ENCODE measurements around the gene TRIM71.
"Not testable (repeated sequence)": the region's sequence is repeated elsewhere in the genome, so short reads cannot be mapped to it uniquely, and the experiment has no call there.

Gene TRIM71

DNA sequence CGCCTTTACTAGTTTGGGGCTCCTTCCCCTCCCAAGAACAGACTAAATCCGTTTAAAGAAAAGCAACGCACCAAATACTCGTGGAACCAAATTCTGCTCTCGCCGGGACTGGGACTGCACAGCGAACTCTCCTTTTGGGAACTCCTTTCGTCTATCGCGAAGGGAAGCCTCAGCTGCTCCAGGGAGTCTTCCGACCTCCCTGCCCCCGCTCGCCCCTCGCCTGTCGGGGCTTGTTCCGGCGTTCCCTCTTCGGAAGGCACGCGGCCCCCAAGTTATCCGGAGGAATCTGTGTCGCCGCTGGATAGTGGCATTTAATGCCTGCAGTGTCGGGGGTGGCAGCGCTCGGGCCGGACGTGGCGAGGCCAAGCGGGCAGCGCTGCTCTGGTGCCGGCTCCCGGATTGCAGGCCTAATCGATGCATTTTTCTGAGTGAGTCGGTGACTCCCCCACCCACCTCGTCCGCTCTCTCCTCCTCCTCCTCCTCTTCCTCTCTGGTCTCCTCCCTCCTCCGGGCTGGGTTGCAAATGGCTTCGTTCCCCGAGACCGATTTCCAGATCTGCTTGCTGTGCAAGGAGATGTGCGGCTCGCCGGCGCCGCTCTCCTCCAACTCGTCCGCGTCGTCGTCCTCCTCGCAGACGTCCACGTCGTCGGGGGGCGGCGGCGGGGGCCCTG lies at the start of gene TRIM71:
TRIM71 (plus strand) TSS at position 440 of the 671 bp plus-strand sequence; CDS start at position 524, 84 bp downstream.
- DNase-seq (ENCODE audit: low read depth in 3 of 3, low spot score in 1 of 3): no peak

DNA sequence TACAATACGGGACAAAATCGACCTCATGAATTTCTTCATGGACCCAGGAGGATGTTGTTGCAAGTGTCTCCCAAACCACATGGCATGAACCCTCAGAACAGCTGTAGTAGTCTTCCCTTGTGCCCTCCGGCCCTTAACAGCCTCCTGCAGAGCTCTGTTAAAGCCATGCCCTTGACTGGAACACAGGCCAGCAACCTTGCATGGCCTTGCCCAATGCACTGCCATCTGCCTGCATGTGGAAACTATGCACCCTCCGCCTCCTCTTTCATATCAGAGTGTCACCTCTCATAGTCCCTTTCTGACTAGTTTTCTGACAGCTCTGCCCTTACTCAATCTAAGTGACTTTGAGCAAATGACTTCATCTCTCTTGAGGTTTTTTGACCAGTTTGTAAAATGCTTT lies 39.4 kb upstream of the TRIM71 start:
- DNase-seq (ENCODE audit: low read depth in 3 of 3, low spot score in 1 of 3): no peak

DNA sequence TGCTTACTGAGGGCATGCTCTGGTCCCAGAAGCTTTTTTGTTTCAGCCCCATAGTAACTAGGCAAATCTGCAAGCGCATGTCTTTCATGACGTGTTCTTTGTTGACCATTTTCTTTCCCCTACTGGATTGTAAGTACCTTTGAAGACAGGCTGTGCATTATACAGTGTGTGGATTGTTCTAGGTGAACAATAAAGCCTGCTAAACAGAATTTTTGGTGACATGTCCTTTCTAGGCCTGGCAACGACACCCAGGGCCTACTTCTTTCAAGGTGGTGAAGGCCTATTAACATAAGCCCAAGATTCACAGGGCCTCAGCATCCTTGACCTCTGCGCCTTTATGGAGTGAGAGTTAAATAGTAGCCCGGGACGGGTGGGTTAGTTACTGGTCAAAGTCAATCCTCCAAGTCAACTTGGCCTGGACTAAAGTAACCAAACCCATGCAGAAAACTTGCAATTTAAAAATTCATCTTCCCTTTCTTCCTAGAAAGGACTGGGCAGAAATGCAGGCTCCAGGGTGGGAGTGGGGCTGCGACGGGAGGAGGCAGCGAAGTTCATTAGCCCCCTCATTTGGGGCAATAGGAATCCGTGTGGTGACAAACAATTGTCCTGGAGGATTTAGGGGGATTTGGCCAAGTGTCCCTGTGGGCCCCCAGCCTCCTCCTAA lies 37.6 kb upstream of the TRIM71 start:
- DNase-seq (ENCODE audit: low read depth in 3 of 3, low spot score in 1 of 3): no peak

DNA sequence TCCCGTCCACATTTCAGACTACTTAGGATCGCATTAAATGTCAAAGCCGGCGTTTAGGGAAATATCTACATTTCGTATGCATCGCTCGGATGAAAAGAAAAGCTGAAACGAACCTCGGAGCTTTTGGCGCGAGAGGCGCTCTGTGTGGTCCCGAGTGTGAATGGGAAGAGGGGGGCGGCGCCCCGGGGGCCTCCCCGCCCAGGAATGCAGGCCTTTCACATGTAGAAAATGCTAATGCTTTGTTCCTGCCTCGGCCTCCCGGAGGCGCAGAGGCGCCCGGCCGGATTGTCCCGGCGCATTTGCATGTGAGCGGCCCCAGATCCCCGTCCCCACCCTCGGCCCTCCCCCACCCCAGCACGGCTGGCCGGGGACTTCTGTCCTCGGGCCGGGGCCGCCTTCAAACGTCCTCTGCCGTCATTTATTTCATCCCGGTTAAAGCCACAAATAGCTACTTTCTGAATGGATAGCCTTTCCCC lies 37.0 kb upstream of the TRIM71 start:
- DNase-seq (ENCODE audit: low read depth in 3 of 3, low spot score in 1 of 3): no peak

DNA sequence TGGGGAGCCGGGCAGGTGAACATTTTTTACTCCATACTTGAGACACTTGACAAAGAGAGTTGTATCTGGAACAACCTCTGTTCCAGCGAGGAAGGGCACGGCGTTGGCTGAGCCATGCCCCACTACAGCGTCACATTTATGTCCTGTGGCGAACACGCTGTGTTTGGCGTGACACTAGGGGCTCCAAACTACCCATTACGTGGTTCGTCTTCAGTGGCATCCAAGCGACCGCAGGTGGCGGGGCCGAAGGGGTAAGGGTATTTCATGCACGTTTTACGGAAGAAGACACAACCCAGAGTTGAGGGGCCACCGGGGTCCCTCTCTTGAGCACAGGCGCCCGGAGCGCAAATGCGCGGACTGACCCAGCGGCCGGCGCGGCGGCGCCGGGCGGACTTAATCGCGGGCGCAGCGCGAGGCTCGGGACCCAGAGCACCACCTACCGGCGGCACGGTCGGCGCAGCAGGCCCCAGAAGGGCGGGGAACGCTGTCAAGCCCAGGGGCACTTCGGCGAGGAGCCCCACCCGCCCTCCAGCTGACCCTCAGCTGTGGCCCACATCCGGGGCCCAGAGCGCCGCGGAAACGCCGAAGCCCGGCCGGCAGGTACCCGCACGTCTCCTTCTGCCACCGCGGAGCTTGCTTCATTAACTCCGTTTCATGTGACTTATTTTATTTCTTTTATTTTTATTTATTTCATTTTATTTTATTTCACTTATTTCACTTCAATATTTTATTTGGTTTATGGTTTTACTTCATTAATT lies 36.4 kb upstream of the TRIM71 start:
- DNase-seq (ENCODE audit: low read depth in 3 of 3, low spot score in 1 of 3): peak in 2 of 3 donors; percentile 8 to 61

DNA sequence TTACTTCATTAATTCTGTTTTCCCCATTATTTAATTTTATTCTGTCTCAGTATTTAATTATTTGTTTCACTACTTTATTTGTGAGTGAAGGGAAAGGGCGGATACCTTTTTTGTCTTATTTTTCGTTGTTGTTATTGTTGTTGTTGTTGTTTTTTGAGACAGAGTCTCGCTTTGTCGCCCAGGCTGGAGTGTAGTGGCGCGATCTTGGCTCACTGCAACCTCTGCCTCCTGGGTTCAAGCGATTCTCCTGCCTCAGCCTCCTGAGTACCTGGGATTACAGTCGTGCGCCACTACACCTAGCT lies 35.9 kb upstream of the TRIM71 start:
- not testable (repeated sequence) for DNase-seq (ENCODE audit: low read depth in 3 of 3, low spot score in 1 of 3)

DNA sequence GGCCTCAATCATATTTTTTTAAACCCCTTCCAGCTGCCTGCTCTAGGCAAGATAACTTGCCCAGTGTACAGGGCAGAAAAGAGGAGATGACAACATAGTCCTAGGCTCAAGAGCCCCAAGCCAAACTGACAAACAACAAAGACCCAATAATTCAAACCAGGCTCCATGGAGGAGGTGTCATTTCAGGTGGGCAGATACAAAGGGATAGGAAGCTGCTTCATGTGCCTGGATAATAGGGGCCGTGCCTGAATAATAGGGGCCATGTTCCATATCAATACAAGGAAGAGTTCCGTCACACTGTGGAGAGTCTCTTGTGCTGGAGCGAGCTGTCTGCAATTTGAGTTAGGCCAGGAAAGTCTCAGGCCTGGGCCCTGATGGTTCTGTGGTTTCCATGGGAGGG lies 35.4 kb upstream of the TRIM71 start:
- no peak for DNase-seq (ENCODE audit: low read depth in 3 of 3, low spot score in 1 of 3)

DNA sequence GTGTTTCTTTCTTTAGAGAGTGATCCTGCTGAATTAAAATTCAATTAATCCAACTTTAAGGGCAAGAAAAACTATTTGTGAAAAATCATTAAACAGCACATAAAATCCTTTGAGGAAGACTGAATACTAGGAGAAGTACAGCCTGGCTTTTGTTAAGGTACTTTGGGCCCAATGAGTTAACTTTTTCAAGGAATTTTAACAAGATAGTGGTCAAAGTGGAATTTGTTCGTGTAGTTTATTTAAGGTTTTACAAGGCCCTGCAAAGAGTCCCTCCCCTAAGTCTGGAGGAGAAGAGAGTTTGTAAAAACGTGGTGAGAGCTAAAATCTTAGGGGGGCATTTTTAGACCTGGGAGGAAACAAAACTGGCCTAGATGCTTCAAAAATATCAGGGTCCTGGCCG lies 26.0 kb upstream of the TRIM71 start:
- DNase-seq (ENCODE audit: low read depth in 3 of 3, low spot score in 1 of 3): no peak

DNA sequence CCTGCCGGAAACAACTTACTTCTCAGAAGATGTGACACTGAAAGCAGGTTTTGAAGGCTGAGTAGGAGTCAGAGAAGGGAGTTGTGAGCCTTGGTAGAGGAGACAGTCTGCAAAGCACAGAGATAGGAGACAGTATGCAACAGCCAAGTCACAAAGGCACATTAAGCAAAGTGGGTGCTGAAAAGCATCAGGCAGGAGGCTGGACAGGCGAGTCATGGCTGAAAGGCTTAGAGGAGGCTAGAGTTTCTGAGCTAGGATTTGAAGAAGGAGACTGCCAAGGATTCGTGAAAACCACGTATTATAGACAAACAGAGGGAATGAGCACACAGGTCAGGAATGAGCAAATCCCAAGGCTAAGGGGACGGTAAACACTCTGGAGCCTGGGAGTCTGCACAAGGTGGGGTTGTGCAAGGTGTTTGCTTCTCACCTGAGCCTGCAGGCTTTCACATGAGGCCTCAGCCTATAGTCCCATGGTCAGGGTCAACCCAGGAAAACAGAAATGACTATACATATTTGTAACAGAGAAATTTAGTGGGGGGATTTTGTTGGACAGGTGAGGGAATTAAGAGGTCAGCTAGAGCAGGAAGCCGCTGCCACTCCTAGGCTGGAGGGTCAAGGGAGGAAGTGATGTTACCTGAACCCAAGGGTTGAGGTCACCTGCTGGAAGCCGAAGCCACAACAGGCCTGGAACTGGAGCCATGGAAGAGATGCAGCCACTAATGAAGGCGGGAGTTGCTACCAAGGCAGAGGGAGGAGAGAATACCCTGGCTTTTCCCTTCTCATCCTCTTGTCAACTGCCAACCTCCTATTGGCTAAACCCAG lies 23.1 kb upstream of the TRIM71 start:
- no peak for DNase-seq (ENCODE audit: low read depth in 3 of 3, low spot score in 1 of 3)

DNA sequence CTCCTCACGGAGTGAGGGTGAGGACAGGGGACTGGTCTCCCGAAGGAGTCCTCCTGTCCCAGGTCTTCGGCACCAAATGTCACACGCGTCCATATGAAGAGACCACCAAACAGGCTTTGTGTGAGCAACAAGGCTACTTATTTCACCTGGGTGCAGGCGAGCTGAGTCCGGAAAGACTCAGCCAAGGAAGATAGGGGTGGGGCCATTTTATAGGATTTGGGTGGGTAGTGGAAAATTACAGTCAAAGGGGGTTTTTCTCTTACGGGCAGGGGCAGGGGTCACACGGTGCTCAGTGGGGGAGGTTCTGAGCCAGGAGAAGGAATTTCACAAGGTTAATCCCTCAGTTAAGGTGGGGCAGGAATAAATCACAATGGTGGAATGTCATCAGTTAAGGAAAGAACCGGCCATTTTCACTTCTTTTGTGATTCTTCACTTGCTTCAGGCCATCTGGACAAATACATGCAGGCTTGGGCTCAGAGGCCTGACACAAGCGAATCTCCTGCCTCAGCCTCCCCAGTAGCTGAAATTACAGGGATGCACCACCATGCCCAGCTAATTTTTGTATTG lies 21.3 kb upstream of the TRIM71 start:
- DNase-seq (ENCODE audit: low read depth in 3 of 3, low spot score in 1 of 3): not testable (repeated sequence)

DNA sequence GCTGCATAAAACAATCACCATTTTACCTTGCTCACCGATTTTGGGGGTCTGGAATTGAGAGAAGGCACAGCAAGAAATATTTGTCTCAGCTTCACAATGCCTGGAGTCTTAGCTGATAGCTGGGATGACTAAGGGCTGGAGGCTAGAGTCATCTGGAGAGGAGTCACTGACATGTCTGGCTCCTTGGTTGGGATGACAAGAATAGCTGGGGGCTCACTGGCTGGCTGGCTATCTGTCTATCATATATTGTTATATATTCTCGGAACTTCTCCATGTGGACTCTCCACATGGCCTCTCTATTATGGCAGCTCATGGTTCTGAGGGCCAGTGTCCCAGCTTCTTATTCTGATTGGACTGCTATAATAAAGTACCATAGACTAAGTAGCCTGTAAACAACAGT lies 20.0 kb upstream of the TRIM71 start:
- no peak for DNase-seq (ENCODE audit: low read depth in 3 of 3, low spot score in 1 of 3)

DNA sequence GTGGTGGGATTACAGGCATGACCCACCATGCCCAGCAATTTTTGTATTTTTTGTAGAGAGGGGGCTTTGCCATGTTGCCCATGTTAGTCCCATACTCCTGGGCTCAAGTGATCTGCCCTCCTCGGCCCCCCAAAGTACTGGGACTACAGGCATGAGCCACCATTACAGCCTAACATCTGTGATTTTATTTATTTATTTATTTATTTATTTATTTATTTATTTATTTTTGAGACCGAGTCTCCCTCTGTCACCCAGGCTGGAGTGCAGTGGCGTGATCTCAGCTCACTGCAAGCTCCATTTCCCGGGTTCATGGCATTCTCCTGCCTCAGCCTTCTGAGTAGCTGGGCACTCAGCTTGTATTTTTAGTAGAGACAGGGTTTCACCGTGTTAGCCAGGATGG lies 16.4 kb upstream of the TRIM71 start:
- DNase-seq (ENCODE audit: low read depth in 3 of 3, low spot score in 1 of 3): not testable (repeated sequence)

DNA sequence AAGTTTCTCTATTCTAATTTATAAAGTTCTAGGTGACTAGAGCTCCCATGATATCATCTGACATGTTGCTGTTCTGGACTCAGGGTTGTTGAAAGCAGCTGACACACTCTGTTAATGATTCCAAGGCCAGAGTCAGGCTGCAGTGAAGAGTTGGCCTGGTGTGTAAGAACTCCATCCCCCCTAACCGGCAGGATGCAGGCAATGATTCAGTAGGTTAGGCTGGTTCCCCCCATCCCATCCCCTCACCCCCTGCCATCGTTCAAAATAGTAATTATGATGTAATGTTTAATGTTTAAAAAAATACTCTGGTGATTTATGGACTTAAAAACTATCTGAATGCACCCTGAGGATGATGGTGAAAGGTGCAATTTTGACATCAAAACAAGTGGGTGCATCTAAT lies 4.6 kb upstream of the TRIM71 start:
- no peak for DNase-seq (ENCODE audit: low read depth in 3 of 3, low spot score in 1 of 3)

DNA sequence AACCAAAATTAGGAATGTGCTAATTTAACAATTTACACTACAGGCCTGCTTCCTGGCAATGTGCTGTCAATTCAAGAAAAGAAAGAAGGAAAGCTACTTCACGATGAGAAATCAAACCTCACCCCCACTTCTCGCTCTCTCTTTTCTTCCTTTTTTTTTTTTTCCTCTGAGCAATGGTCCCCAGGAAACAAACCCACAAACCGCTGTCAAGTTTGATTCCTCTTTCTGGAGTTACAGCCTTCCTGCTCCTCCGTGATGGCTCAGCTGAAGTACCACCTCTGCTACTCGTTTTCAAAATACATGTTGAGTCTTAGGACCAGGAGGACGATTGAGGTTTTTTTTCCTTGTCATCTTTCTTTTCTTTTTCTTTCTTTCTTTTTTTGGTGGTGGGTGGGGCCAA lies 3.4 kb upstream of the TRIM71 start:
- no peak for DNase-seq (ENCODE audit: low read depth in 3 of 3, low spot score in 1 of 3)

DNA sequence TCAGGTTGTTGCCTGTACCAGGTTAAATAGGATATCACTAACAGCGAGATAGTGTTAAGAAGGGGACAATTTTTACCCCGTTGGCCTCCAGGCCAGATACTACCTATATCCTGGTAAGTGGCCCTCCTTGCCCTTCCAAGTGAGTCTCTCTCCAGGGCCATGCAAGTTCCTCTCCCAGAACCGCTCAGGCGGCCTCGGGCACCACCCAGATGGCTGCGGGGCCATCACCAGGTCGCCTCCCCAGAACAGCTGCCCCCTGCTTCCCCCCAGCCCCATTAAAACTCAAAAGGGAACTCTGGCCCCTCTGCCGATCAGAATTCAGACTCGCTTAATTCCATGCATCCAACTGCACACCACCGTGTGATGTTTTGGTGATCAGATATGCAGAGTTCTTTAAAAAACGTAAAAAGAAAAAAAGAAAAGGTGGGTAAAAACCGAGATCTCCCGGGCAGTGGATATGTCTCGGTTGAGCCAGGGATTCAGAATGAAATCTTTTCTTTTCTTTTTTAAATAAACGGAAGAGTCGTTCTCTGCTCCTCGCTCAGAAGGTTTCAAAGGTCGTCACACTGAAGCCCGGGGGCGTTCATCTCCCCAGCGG lies 1.9 kb upstream of the TRIM71 start:
- DNase-seq (ENCODE audit: low read depth in 3 of 3, low spot score in 1 of 3): no peak

DNA sequence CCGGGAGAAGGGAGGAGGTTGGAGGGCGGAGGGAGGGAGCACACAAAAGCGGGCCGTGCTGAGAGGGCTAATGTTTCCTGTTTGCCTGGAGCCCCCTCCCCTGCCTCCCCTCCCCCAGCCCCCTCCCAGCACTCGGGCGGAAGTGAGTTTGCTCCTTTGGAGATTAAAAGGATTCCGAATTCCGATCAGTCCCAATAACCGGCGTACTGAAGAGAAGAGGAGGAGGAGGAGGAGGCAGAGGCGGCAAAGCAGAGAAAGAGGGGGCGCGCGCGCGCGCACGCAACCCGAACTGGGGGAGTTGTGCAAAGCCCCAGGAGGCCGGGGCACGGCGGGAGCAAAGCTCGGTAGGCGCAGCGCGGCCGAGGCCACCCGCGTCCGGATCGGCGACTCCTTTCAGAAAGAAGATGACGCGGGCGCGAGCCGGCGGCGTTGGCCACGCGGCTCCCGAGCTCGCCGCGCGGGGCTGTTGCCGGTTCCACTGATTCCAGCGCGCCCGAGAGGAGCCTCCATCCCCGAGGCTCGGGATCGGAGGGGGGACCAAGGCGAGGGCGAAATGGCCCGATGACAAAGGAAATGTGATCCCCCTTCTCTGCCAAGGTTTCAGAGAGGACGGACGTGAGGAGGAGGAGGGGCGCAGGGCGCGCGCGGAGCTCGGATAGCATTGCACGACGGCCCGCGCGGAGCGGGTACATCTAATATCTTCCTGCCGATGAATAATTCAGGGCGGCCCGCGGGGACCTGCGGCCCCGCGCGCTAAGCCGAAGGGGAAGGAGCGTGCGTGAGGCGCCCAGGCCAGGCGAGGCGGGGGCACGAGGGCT lies 1.1 kb upstream of the TRIM71 start:
- peak in 1 of 3 donors; percentile 11 for DNase-seq (ENCODE audit: low read depth in 3 of 3, low spot score in 1 of 3)

DNA sequence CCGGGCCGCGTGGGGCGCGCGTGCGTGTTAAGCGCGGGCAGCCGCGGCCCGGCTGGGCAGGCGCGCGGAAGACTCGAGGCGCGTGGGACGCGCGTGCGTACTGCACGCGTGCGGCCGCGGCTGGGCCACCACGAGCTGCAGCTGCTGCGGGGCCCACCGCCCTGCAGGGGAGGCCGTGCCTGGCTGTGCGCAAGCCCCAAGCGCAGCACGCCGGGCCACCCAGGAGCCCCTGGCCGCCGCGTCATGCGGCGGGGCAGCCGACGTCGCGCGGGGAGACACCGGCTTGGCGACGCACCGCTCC lies 590 bp upstream of the TRIM71 start:
- no peak for DNase-seq (ENCODE audit: low read depth in 3 of 3, low spot score in 1 of 3)

DNA sequence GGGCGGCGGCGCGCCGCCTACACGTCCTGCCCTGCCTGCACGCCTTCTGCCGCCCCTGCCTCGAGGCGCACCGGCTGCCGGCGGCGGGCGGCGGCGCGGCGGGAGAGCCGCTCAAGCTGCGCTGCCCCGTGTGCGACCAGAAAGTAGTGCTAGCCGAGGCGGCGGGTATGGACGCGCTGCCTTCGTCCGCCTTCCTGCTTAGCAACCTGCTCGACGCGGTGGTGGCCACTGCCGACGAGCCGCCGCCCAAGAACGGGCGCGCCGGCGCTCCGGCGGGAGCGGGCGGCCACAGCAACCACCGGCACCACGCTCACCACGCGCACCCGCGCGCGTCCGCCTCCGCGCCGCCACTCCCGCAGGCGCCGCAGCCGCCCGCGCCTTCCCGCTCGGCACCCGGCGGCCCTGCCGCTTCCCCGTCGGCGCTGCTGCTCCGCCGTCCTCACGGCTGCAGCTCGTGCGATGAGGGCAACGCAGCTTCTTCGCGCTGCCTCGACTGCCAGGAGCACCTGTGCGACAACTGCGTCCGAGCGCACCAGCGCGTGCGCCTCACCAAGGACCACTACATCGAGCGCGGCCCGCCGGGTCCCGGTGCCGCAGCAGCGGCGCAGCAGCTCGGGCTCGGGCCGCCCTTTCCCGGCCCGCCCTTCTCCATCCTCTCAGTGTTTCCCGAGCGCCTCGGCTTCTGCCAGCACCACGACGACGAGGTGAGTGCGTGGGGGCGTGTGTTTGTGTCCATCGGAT lies 602 bp downstream of the TRIM71 start:
- DNase-seq (ENCODE audit: low read depth in 3 of 3, low spot score in 1 of 3): no peak

DNA sequence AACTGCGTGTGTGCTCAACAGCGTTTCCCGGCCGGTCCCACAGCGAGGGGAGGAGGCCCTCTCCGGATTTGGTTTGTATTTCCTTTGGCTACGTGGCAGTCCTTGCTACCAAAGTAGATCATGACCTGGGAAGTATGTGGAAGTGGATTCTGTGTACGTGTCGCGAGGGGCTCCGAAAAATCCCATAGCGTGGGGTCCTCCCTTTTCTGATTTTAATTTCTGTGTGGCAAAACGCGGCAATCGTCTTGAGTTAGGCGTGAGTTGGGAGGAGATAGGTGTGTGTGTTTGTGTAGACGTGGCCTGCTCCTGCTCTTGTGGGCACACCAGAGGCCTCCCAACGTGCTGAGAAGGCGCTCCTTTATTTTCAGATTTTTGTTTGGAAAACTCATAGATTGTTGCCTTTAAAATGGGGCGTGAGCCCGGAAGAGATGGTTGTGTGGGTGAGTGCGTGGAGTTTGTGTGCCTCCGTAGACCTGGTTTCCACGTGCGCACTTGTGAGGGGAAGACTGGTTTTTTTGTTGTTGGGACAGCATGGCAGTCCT lies 1.2 kb downstream of the TRIM71 start:
- DNase-seq (ENCODE audit: low read depth in 3 of 3, low spot score in 1 of 3): no peak

All from stimulated activated CD4-positive, alpha-beta T cell treated with anti-CD3 and anti-CD28 coated beads, TNF-alpha, amount 100 ng/mL, for 1 hour (primary cell).